Right ventricle myocardium superior (tissue), 1 donor: Measurements from ENCODE around the gene LMTK2. TPM values are rescaled to one million over a fixed set of nuclear protein-coding genes. Genes with fewer than 3 reads are reported as not detected.

Experiments used
- ATAC-seq: fragments of 200-7000 bp; cut with Tn5 transposase; one replicate; pipeline ENCODE4 v1.9.1; 2020; ENCODE audit warnings: mild to moderate bottlenecking; ENCODE audit not compliant: poor library complexity
- DNase-seq: peaks from one replicate; pipeline ENCODE4 v3.0.0-alpha.2; 2020
- intact Hi-C: fragments of 100-400 bp; cut with DNase I; formaldehyde crosslinking; loops from one replicate; pipeline ENCODE4 v1.11.2; 2022
- total RNA-seq: library from RNA; stranded (reverse); fragmentation: NEBNext Ultra II Directional; extraction: Animal tissue kit (Norgen Biotek cat#: 25700); gene quantifications from one replicate; pipeline ENCODE4 v1.2.1, GENCODE V29; 2021
- donor health status: DM: no; HTN: yes; CAD: no; lungs with severe emphysema.

The LMTK2 gene
- total RNA-seq, 1 donor from 2014 or later = 20.3 TPM

DNA sequence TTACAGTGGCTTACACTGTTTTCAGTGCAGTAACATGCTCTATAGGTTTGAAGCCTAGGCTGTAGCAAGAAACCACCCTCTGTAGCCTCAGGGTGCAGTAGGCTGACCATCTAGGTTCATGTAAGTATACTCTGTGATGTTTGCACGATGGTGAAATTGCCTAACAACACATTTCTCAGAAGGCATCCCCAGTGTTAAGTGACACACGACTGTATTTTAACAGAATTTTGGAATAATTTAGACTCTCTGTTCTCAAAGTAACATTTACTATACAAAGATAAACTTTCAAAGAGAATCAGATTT is 60.0 kb downstream of the LMTK2 start:
- ATAC-seq (no peak), DNase-seq (no peak)
- intact Hi-C loops = no loop called here

DNA sequence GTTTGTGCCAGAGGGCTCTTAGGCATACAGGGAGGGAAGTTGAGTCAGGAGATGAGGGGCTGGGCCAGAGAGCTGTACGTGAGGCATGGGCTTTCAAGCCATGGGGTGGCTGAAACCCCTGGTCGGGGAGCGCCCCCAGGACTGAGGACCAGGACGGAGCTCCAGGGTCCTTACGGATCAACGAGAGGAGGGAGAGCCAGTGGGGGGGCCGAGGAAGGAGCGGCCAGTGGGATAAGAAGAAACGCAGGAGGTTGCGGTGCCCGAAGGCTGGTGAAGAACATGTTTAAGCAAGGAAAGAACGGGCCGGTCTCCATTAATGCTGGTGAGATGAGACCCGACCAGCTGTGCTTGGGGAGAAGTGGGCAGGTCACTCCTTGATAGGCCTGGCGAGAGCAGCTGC is 61.0 kb downstream of the LMTK2 start:
- intact Hi-C loops = loop anchor here (1.0 to 2.0 kb wide), 2 partner anchors 61 to 147 kb away; partner anchors contain the start of gene LMTK2
- no peak for DNase-seq
- no peak for ATAC-seq

DNA sequence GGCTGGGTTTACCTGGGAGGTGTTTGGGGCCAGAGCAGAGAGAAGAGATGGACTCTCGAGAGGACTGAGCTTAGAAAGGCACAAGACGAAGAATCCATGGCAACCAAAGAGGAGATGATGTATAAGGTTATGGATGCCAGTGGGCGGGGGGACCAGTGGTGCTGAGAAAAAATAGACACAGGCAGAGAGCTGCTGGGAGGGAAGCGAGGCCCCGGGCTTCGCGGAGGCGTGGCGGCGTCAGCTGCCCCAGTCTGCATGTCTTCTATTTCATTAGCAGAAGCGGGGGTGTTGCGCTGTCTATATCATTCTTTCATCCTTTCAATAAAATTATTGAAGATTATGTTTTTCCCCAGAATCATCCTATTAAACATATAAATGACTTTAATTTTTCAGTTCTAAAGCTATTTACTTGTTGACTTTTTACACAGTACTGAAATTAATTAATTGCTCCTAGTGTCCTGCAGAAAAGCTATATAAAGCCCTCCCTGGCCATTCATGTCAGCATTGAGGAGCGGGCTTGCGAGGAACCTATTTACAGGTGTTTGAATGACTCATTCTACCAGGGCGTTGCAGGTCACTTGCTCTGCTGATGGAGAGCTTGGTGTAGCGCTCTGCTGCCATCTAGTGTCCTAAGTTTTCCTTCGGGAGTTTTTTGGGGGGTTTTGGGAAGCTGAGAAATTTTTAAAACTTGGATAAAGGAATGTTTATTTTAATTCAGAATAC is 61.7 kb downstream of the LMTK2 start:
- intact Hi-C loops = loop anchor here (1.0 to 2.0 kb wide), 2 partner anchors 62 to 148 kb away; partner anchors contain the start of gene LMTK2
- peak; percentile 79 for ATAC-seq
- DNase-seq = no peak

DNA sequence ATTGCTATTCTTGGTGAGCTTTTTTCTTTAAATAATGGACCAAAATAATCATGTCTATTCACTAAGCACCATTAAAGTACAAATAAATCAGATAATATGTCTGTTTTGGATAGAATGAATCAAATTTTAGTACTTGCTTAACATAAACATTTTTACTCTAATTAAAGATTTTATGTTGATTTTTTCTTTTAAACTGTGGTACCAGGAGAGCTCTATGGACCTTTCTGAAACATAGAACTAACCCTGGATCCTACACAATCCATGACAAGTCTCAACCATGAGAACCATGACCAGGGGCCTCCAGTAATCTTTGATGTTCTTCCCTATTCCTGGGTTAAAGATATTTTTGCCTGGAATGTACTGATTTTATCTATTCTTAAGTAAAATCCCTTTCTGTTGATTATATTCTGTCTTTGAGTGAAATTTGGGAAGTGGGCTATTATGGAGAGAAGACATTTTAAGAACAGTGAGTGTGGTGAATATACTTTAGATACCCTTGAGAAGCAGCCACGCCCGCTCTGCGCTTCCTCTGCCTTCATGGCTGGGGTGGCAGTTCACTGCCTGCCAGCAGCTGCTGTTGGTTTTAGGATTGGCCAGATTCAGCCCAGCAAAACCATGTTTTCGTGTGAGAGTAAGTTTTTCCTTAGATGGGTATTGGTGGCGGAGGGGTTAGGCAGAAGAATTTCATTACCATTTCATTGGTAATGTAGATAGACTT is 62.4 kb downstream of the LMTK2 start:
- ATAC-seq (no peak), DNase-seq (no peak)
- intact Hi-C loops = loop anchor here (1.0 to 2.0 kb wide), 2 partner anchors 63 to 148 kb away; partner anchors contain the start of gene LMTK2

DNA sequence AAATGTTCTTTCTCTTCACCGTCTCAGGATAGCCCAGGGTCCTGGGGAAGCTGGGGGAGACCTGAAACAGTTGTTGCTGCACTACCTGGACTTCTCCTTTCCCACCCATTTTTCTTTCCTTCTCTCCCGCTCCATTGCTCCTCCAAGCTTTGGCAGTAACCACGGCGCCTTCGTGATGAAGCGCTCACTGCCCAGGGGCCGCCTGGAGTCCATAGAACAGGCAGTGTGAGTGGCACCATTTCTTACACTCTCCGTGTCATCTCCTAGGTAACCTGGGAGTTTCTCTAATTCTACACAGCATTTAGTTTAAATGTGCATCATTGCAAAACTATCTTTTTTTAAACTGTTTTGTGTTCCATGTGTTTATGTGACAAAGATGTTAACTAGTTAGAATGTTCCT is 64.3 kb downstream of the LMTK2 start:
- no peak for ATAC-seq
- intact Hi-C loops = no loop called here
- no peak for DNase-seq

DNA sequence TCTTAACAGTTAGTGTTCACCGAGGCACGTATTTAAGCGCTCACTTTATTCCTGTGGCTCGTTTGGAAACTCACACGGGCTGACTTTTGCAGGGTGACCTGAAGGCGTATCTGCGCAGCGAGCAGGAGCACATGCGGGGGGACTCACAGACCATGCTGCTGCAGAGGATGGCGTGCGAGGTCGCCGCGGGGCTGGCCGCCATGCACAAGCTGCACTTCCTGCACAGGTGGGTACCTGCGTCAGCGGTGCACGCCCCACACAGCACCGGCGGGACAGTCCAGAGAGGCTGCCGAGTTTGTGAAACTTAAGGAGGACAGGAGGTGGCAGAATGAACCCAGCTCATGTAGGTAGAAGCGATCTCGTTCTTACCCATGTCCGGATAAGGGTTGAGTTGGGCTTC is 64.8 kb downstream of the LMTK2 start:
- intact Hi-C loops = no loop called here
- DNase-seq = no peak
- ATAC-seq = no peak

DNA sequence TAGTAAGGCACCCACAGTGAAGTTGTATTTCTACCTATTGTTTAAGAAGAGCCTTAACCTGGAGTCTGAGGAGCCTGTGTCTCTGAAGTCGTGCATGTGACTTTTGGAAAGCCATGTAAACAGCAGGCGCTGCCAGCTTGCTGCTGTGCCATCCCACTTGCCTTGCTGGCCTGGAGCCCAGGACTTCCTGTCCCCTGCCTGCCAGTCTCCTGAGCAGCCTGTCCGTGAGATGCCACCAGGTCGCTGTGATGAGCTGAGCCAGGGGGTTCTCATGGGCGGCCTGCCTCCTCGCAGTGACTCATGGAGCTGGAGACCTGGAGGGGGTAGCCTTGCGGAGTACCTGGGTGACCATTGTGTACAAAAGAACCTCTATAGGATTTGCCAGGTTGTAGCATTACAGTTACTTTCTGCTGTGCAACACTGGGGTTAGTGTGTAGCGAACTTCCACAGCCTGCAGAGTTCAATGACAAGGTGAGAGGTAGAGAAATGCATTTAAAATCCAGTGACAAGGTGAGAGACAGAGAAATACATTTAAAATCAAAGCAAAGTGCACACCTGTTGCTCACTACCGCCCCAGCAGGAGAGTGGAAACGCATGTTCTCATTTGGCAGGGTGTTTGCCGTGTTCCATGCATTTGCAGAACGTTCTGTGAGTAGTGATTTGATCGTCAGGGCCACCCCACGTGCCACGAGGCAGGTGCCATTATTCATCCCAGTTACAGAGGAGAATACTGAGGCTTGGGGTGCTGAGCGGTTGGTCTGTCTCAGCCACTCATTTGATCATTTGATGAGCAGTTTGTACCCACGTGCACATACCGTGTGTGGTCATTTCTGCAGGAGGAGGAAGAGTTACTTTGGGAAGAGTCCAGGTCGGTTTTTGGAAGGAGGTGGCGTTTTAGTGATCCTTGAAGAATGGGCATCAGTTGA is 67.9 kb downstream of the LMTK2 start:
- peak; percentile 66 for ATAC-seq
- intact Hi-C loops = no loop called here

DNA sequence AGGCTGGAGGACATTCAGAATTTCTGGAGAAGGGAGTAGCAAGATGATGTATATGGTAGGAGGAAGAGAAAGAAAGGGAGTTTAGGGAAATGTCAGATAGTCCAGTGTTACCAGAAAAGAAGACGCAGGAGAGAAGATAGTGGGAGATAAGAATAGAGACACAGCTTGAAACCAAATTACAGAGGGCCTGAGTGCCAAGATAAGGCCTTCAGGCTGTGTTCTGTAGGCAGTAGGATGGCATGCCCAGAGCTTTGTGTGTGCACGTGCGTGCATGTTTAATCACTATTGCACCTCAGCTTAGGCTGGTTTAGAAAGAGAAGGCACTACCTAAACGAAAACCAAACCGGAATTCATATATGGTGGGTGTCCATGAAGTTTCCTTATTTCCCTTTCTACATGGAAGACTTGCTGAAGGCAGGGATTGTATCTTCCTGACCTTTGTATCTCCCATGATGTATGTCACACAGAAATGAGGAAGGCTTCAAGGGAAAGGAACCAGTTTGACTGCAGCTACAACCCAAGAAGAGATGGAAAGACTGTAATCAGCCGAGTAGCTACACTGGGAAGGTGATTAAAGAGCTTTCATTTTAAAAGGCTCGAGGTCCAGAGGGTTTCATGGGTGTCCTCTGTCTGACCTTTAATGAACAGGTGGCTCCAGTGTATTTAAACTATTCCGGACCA is 68.7 kb downstream of the LMTK2 start:
- DNase-seq (no peak), ATAC-seq (no peak)
- intact Hi-C loops = no loop called here

More for the DNA sequence above, 67.9 kb downstream of the LMTK2 start:
- peak; percentile 79 for DNase-seq

DNA sequence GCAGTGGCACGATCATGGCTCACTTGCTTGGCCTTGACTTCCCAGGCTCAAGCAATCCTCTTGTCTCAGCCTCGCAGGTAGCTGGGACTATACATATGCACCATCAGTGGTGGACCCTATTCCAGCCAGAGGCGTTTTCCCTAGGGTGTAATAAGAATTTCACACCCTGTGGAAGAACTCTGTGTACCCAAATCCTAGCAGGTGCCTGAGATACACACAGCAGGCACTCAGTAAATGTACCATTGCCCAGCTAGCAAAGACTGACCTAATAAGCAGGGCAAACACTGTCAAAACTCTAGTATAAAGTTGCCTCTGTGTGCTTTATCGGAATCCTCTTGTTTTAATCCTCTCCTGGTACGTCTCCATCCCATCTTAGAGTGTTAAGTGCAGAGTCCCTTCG is 70.9 kb downstream of the LMTK2 start:
- intact Hi-C loops = no loop called here
- peak; percentile 55 for ATAC-seq
- no peak for DNase-seq

DNA sequence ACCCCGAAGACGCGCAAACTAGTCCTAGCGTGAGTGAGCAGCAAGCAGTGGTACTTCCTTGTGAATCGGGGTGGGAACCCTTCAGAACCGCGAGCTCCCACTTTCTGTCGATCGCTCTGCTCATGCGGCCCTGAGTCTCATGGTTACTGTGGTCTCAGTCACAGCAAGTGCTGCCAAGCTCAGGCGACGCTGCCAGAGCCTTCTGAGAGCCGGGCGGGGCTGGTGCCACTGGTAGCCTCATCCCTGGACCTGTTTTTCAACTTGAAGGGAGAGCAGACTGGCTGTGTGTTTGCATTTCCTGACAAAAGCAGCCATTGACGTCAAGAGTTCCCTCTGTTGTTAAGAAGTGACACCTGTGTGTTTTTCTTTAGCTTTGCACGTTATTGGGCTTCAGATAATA is 71.7 kb downstream of the LMTK2 start:
- DNase-seq (peak; percentile 83), ATAC-seq (peak; percentile 93)
- intact Hi-C loops = no loop called here

DNA sequence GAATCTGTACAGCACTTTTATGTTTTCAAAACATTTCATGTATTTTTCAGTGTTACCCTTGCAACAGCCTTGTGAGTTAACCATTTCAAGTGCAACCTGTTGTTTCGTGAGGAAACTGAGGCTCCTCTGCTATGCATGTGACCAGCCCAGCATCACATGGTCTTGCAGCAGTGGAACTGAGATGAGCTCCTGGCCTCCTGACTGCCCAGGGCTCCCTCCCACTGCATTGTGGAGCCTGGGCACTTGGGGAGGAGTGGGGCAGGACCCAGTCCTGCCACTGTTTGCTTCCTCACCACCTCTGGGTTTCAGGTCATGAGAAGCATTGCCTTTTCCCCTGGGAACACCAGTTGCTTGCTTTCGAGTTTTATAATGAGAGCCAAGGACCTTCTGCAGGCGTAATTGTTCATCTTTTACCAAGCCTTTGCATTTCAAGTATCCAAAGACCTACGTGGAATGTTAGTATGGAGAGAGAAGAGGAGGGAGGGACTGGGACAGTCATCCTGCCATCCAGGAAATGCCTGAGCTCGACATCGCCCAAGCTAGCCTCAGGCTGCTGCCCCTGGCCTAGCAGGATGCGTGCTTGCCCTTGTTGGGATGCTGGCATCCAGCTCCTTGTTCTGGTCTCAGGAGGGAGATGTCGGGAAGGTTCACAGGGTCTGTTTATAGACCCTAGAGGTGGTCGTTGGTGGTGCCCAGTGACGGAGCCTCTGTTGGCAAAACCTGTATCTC is 72.3 kb downstream of the LMTK2 start:
- ATAC-seq (no peak), DNase-seq (no peak)
- intact Hi-C loops = no loop called here

DNA sequence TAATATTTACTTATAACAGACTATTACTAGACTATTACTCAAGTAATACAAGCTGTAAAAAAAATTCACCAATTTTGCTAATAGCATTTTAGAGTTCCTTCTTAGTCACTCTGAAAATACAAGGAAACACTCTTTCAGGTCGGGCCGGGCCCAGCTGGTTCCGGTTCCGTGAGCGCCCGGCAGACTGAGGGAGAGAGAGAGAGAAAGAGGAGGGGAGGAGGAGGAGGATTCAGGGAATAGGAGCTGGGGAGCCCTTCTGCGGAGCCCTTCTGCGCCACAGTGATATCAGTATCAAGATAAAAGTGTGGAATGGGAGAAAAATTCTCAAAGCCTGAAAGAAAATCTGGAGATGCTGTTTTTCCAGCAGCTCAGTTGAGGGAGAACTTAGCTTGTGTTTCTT is 74.1 kb downstream of the LMTK2 start:
- no peak for ATAC-seq
- intact Hi-C loops = no loop called here
- DNase-seq = no peak

DNA sequence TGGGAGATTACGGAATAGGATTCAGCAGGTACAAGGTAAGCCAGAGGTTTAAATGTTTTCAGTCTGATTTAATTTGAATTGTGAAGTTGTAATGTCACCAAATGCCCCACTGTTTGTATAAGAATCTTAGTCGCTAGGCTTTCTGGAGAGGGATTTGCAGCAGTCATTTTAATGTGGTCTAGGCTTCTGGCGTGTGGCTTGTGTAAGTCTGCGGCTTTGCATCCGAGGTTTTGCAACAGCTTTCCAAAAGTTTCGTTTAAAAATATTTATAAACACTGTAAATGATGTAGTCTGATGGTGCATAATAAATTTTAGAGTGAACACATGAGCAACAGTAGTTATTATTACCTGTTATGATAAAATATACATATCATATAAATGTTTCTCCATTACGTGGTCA is 78.4 kb downstream of the LMTK2 start:
- ATAC-seq (no peak), DNase-seq (no peak)
- intact Hi-C loops = no loop called here

DNA sequence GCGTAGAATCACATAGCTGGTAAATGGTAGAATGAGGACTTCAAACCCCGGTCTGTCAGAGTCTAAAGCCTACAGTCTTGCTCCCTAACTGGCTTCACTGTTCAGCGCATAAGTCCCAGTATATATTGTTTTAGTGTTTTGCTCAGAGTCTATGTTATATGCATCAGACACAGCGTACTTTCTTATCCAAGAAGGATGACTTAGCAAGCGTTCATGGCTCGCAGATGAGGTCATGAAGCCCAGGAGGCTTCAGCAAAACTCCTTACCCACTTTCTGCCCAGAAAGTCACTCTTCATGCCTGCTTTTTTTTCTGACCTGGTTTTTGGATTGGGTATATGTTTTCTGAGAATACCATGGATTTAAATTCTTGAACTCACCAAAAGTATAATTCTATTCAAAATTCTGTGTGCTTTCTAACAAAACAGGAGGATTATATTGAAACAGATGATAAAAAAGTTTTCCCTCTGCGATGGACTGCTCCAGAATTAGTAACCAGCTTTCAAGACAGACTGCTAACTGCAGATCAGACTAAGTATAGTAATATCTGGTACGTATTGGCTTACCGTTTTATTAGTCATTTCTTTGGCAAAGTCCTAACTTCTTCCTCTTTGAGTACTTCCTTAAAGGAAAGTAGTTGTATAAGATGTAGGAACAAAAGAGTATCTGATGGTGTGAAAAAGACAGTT is 79.9 kb downstream of the LMTK2 start:
- DNase-seq (no peak), ATAC-seq (no peak)
- intact Hi-C loops = no loop called here

DNA sequence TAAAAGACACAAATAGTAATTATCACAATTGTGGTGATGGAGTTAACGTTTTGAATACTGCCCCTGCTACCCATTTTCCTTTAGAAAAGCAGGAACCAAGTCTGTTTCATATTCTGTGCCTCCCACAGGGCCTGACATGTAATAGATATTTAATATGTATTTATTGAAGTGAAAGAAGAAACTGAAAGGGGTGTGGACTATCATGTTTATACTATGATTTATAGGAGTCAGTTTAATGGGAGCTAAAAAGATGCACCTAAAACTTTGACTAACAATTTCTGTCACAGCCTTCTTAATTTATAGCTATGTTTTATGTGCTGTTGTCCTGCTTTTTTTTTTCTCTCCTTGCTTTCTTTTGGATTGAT is 80.5 kb downstream of the LMTK2 start:
- intact Hi-C loops = no loop called here
- no peak for DNase-seq
- ATAC-seq = no peak

DNA sequence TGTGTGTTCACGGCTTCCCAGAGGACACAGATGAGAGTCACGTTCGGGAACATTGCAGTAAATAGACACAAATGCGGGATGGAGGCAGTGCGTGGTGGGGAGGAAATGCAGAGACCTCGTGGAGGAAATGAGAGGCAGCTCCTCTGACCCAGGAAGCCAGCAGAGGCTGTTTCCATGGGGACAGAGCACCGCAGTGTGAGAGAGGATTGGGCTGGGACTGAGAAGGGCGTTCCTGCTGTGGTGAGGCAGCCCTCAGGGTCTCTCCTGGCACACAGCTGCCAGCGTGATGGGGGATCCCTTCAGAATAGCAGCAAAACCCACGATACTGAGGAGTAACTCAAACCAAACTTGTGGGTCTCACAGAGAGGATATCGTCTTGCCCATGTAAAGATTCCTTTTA is 82.9 kb downstream of the LMTK2 start:
- DNase-seq = no peak
- intact Hi-C loops = no loop called here
- no peak for ATAC-seq

DNA sequence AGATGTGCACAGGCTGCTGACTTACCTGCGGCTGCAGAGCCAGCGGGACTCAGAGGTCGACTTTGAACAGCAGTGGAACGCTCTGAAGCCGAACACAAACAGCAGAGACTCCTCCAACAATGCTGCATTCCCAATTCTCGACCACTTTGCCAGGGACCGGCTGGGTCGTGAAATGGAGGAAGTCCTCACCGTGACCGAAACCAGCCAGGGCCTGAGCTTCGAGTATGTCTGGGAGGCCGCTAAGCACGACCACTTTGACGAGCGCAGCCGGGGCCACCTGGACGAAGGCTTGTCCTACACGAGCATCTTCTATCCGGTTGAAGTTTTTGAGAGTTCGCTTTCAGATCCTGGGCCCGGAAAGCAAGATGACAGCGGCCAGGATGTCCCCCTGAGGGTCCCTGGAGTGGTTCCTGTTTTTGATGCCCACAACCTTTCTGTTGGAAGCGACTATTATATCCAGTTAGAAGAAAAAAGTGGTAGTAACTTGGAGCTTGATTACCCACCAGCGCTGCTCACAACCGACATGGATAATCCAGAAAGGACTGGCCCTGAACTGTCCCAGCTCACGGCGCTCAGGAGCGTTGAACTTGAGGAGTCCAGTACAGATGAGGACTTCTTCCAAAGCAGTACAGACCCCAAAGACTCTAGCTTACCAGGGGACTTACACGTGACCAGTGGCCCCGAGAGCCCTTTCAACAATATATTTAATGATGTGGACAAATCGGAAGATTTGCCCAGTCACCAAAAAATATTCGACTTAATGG is 85.2 kb downstream of the LMTK2 start:
- no peak for DNase-seq
- ATAC-seq = no peak
- intact Hi-C loops = no loop called here
